Neural cell (in vitro differentiated cells): Measurements from ENCODE around the gene NRARP.
"Not testable (repeated sequence)": the region's sequence is repeated elsewhere in the genome, so short reads cannot be mapped to it uniquely, and the experiment has no call there.

Source experiments
- EP300 ChIP-seq: fragments of 450-650 bp; conservative IDR thresholded peaks from 2 replicates; pipeline ENCODE4 v1.6.1; 2014; ENCODE audit warnings: antibody characterized with exemption, mild to moderate bottlenecking, moderate library complexity; ENCODE audit not compliant: poor library complexity, severe bottlenecking
- EZH2 ChIP-seq: fragments of 200-600, 300-800 bp; shearing (Covaris generic), sonication (generic); IDR thresholded peaks from 2 replicates; pipeline ENCODE4 v1.6.1; 2014; ENCODE audit warnings: antibody characterized with exemption, low read length, borderline replicate concordance, mild to moderate bottlenecking; ENCODE audit not compliant: insufficient read depth, poor library complexity, severe bottlenecking
- MXI1 ChIP-seq: fragments of 450-650 bp; conservative IDR thresholded peaks from 2 replicates; pipeline ENCODE4 v1.6.1; 2014; ENCODE audit warnings: antibody characterized with exemption, mild to moderate bottlenecking; ENCODE audit not compliant: poor library complexity, severe bottlenecking
- POLR2AphosphoS5 ChIP-seq: IDR thresholded peaks from 2 replicates; pipeline ENCODE4 v1.6.1; 2012
- RAD21 ChIP-seq: fragments of 450-650 bp; conservative IDR thresholded peaks from 2 replicates; pipeline ENCODE4 v1.6.1; 2014; ENCODE audit warnings: antibody characterized with exemption, mild to moderate bottlenecking, moderate library complexity
- TF ChIP-seq, protein P1 (sequence below): fragments of 450-650 bp; IDR thresholded peaks from 2 replicates; pipeline ENCODE4 v1.5.1; 2014; ENCODE audit warnings: antibody characterized with exemption, mild to moderate bottlenecking, moderate library complexity; ENCODE audit not compliant: poor library complexity, severe bottlenecking
- TF ChIP-seq, protein P2 (sequence below): IDR thresholded peaks from 2 replicates; pipeline ENCODE4 v1.6.1; 2012; ENCODE audit warnings: borderline replicate concordance

DNA sequence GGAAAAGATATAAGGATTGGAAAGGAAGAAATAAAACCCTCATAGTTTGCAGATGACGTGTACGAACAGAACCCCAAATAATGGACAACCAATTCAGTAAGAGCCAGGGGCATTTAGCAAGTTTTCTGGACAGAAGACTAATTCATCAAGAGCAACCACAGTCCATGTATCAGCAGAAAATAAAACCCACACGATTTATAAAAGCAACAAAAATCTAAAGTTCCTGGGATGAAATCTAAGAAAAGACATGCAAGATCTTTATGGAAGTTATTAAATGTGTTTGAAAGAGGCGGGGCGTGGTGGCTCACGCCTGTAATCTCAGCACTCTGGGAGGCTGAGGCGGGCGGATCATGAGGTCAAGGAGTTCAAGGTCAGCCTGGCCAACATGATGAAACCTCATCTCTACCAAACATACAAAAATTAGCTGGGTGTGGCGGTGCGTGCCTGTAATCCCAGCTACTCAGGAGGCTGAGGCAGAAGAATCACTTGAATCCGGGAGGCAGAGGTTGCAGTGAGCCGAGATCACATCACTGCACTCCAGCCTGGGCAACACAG lies 37.9 kb upstream of the NRARP start:
- not testable (repeated sequence) for TF ChIP-seq POLR2AphosphoS5, EP300, EZH2, RAD21, MXI1
- TF ChIP-seq, protein P1, sequence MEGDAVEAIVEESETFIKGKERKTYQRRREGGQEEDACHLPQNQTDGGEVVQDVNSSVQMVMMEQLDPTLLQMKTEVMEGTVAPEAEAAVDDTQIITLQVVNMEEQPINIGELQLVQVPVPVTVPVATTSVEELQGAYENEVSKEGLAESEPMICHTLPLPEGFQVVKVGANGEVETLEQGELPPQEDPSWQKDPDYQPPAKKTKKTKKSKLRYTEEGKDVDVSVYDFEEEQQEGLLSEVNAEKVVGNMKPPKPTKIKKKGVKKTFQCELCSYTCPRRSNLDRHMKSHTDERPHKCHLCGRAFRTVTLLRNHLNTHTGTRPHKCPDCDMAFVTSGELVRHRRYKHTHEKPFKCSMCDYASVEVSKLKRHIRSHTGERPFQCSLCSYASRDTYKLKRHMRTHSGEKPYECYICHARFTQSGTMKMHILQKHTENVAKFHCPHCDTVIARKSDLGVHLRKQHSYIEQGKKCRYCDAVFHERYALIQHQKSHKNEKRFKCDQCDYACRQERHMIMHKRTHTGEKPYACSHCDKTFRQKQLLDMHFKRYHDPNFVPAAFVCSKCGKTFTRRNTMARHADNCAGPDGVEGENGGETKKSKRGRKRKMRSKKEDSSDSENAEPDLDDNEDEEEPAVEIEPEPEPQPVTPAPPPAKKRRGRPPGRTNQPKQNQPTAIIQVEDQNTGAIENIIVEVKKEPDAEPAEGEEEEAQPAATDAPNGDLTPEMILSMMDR = not testable (repeated sequence)
- TF ChIP-seq, protein P2, sequence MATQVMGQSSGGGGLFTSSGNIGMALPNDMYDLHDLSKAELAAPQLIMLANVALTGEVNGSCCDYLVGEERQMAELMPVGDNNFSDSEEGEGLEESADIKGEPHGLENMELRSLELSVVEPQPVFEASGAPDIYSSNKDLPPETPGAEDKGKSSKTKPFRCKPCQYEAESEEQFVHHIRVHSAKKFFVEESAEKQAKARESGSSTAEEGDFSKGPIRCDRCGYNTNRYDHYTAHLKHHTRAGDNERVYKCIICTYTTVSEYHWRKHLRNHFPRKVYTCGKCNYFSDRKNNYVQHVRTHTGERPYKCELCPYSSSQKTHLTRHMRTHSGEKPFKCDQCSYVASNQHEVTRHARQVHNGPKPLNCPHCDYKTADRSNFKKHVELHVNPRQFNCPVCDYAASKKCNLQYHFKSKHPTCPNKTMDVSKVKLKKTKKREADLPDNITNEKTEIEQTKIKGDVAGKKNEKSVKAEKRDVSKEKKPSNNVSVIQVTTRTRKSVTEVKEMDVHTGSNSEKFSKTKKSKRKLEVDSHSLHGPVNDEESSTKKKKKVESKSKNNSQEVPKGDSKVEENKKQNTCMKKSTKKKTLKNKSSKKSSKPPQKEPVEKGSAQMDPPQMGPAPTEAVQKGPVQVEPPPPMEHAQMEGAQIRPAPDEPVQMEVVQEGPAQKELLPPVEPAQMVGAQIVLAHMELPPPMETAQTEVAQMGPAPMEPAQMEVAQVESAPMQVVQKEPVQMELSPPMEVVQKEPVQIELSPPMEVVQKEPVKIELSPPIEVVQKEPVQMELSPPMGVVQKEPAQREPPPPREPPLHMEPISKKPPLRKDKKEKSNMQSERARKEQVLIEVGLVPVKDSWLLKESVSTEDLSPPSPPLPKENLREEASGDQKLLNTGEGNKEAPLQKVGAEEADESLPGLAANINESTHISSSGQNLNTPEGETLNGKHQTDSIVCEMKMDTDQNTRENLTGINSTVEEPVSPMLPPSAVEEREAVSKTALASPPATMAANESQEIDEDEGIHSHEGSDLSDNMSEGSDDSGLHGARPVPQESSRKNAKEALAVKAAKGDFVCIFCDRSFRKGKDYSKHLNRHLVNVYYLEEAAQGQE = not testable (repeated sequence)
